Ovary (tissue), 9 donors: ENCODE data around the gene NGRN. TPM values are rescaled to one million over a fixed set of nuclear protein-coding genes. Genes with fewer than 3 reads are reported as not detected.
A peak's percentile ranks its signal among the peaks of the same experiment; 100 is the strongest.
"Not testable (repeated sequence)": the region's sequence is repeated elsewhere in the genome, so short reads cannot be mapped to it uniquely, and the experiment has no call there.

Experiments used
- DNase-seq, 5 donors: peaks; one replicate each; pipeline ENCODE4 v3.0.0-alpha.2; 2019 to 2020
- H3K27ac ChIP-seq, 2 donors: fragments of 200-600 bp; one replicate each; pipeline versions ENCODE4 v1.5.1 to v1.8.0; 2019 to 2022
- H3K27me3 ChIP-seq: fragments of 200-600 bp; one replicate; pipeline ENCODE4 v1.8.0; 2022
- H3K36me3 ChIP-seq: fragments of 200-600 bp; sonication (generic); one replicate; pipeline ENCODE4 v1.5.1; 2019
- H3K4me1 ChIP-seq: one replicate; pipeline ENCODE4 v1.8.1; 2013; ENCODE audit warnings: mild to moderate bottlenecking, moderate library complexity; ENCODE audit not compliant: insufficient read depth
- H3K4me3 ChIP-seq: fragments of 200-600 bp; sonication (generic); one replicate; pipeline ENCODE4 v1.5.1; 2017
- H3K9me3 ChIP-seq, 2 donors: fragments of 200-600 bp in 1 of 2; sonication (generic) in 1 of 2; one replicate each; pipeline versions ENCODE4 v1.5.1 to v1.8.1; 2013 to 2019; ENCODE audit warnings: mild to moderate bottlenecking in 1 of 2, moderate library complexity in 1 of 2
- EP300 ChIP-seq: sonication (generic); formaldehyde crosslinking; IDR thresholded peaks from one replicate; pipeline ENCODE4 v1.6.1; 2017; ENCODE audit warnings: antibody characterized with exemption
- POLR2A ChIP-seq: fragments of 450-650 bp; IDR thresholded peaks from one replicate; pipeline ENCODE4 v1.6.1; 2017; ENCODE audit warnings: antibody characterized with exemption, mild to moderate bottlenecking, moderate library complexity
- WGBS, 3 donors: extraction: QIAGEN DNeasy Blood & Tissue Kit in 1 of 3; methylation state at CpG; one replicate each; pipeline versions ENCODE4 v1.1.5 to v1.1.7; 2013 to 2017; 5-methylcytosine and 5-hydroxymethylcytosine counted together
- intact Hi-C, 4 donors: fragments of 100-400 bp; cut with DNase I; formaldehyde crosslinking; loops; one replicate each; pipeline versions ENCODE4 v1.11.0 to v1.15.1; 2022 to 2023
- polyA plus RNA-seq, 2 donors: library from polyadenylated mRNA; stranded (reverse); fragments of 200-250 nt in 1 of 2; fragments of 350-450 nt in 1 of 2; fragmentation: Illumina TruSeq in 1 of 2; extraction: RNeasy Lipid Tissue Mini Kit (QIAGEN cat#74804) in 1 of 2; gene quantifications; one replicate each; pipeline ENCODE4 v1.2.3, GENCODE V29; 2013 to 2014
- total RNA-seq, 7 donors: library from RNA; depleted of rRNA in 2 of 7; stranded (reverse); fragments of >200 nt in 2 of 7; fragmentation: NEBNext Ultra II Directional in 3 of 7; extraction: Animal tissue kit (Norgen Biotek cat#: 25700) in 3 of 7; gene quantifications; one replicate each; pipeline versions ENCODE4 v1.1.0 to v1.2.4, GENCODE V29; 2016 to 2023
- TF ChIP-seq, protein P1 (sequence below), 3 donors: fragments of 450-650 bp in 2 of 3; fragments of 200-600 bp in 1 of 3; IDR thresholded peaks; one replicate each; pipeline versions ENCODE4 v1.5.1 to v1.8.0; 2016 to 2022; ENCODE audit warnings: antibody characterized with exemption in 3 of 3, mild to moderate bottlenecking in 1 of 3
- donor health status: DM: no; HTN: no; CAD: no; lungs with moderate emphysema.
- donor health status: DM: no; HTN: no; CAD: no.
- donor health status: Bipolar disorder and iron deficiency.
- donor health status: DM: yes; HTN: yes; CAD: no.
- donor health status: DM: no; HTN: no; CAD: no.
- donor health status: DM: yes; HTN: yes; CAD: no.

Gene NGRN
- total and polyA plus RNA-seq, 9 donors, result 52.8 to 112 (median 86.0) TPM

GRCh38 chr15:90249203-90249863 is 16.1 kb upstream of the NGRN start, which contains the start of gene TTLL13:
Gene TTLL13, plus strand, starts transcription at chr15:90249556. Its CDS starts 1,075 bp downstream, at chr15:90250631.
- WGBS, 3 donors, result 0% methylated on average over 41 to 44 of the region's 44 CpGs
- Histone ChIP-seq H3K27ac (peak within 1 kb of the TSS in 1 of 2 donors; percentile 18), H3K36me3 (no peaks in the 10 kb centered on the region), H3K9me3 (no peaks in the 10 kb centered on the region), H3K4me3 (peak within 1 kb of the TSS; percentile 57), H3K4me1 (peaks cover 2% of the 10 kb centered on the region), H3K27me3 (no peaks in the 10 kb centered on the region)
- peak; percentile 38 for TF ChIP-seq POLR2A
- TF ChIP-seq, protein P1, sequence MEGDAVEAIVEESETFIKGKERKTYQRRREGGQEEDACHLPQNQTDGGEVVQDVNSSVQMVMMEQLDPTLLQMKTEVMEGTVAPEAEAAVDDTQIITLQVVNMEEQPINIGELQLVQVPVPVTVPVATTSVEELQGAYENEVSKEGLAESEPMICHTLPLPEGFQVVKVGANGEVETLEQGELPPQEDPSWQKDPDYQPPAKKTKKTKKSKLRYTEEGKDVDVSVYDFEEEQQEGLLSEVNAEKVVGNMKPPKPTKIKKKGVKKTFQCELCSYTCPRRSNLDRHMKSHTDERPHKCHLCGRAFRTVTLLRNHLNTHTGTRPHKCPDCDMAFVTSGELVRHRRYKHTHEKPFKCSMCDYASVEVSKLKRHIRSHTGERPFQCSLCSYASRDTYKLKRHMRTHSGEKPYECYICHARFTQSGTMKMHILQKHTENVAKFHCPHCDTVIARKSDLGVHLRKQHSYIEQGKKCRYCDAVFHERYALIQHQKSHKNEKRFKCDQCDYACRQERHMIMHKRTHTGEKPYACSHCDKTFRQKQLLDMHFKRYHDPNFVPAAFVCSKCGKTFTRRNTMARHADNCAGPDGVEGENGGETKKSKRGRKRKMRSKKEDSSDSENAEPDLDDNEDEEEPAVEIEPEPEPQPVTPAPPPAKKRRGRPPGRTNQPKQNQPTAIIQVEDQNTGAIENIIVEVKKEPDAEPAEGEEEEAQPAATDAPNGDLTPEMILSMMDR (IDR thresholded peaks at IDR 0.05), result no peak
- intact Hi-C loops, result no loop called here
- DNase-seq, result peak; percentile 96 to 100 (median 97)

GRCh38 chr15:90257776-90258175 is 7.7 kb upstream of the NGRN start:
- Histone ChIP-seq H3K4me1 (no peaks in the 10 kb centered on the region), H3K27ac (no peak overlapping the region), H3K4me3 (no peak overlapping the region), H3K36me3 (no peaks in the 10 kb centered on the region), H3K9me3 (no peaks in the 10 kb centered on the region), H3K27me3 (no peaks in the 10 kb centered on the region)
- DNase-seq, result peak in 1 of 5 donors; percentile 16
- intact Hi-C loops, result no loop called here
- 68 to 72% (median 70%) methylated on average over 7 of the region's 7 CpGs for WGBS, 3 donors
- TF ChIP-seq EP300, result no peak
- no peak for TF ChIP-seq POLR2A

- peaks cover 1% of the 10 kb centered on the region for H3K4me1 ChIP-seq
- no peaks in the 10 kb centered on the region for H3K36me3 ChIP-seq
- intact Hi-C loops, result no loop called here
- DNase-seq, result no peak
- H3K27ac ChIP-seq, result no peak overlapping the region
- no peak for TF ChIP-seq EP300
- TF ChIP-seq POLR2A, result no peak
- TF ChIP-seq, protein P1 (IDR thresholded peaks at IDR 0.05), result no peak
- WGBS, 3 donors, result 82 to 85% (median 84%) methylated on average over 5 of the region's 5 CpGs
- no peaks in the 10 kb centered on the region for H3K27me3 ChIP-seq
- H3K9me3 ChIP-seq, result no peaks in the 10 kb centered on the region
- H3K4me3 ChIP-seq, result no peak overlapping the region
Measured at GRCh38 chr15:90259524-90259923, 5.9 kb upstream of the NGRN start.

- H3K27me3 ChIP-seq, result not testable (repeated sequence)
Measured at GRCh38 chr15:90260731-90261130, 4.7 kb upstream of the NGRN start.

GRCh38 chr15:90261811-90262210 is 3.7 kb upstream of the NGRN start:
- TF ChIP-seq POLR2A (no peak), EP300 (no peak)
- TF ChIP-seq, protein P1 (IDR thresholded peaks at IDR 0.05), result no peak
- H3K36me3 ChIP-seq, result no peaks in the 10 kb centered on the region
- intact Hi-C loops, result no loop called here
- no peak overlapping the region for H3K4me3 ChIP-seq
- no peaks in the 10 kb centered on the region for H3K27me3 ChIP-seq
- H3K9me3 ChIP-seq, result no peaks in the 10 kb centered on the region
- WGBS, 3 donors, result 77 to 87% (median 81%) methylated on average over 5 of the region's 5 CpGs
- H3K4me1 ChIP-seq, result peaks cover 4% of the 10 kb centered on the region
- DNase-seq, result peak in 1 of 5 donors; percentile 19
- no peak overlapping the region for H3K27ac ChIP-seq

More at GRCh38 chr15:90260731-90261130, 4.7 kb upstream of the NGRN start:
- H3K27ac ChIP-seq, DNase-seq, intact Hi-C loops, H3K4me1 ChIP-seq, H3K36me3 ChIP-seq, H3K4me3 ChIP-seq, H3K9me3 ChIP-seq: not testable (repeated sequence)
- 84 to 86% (median 85%) methylated on average over 6 of the region's 6 CpGs for WGBS, 3 donors
